OCI-LY3 (cell line): Measurements from ENCODE around the gene UGT3A2.

Source experiments
- EZH2phosphoT487 ChIP-seq: fragments of 200-600 bp; shearing (Covaris generic); IDR thresholded peaks from 2 replicates; pipeline ENCODE4 v1.6.1; 2018; ENCODE audit warnings: antibody characterized with exemption, mixed run types, low read depth
- TF ChIP-seq, protein P1 (sequence below): fragments of 200-600, 300-600 bp; sonication (generic); IDR thresholded peaks from 2 replicates; pipeline ENCODE4 v1.5.1; 2014; ENCODE audit warnings: antibody characterized with exemption, low read length, low read depth

GRCh38 chr5:36054647-36055046, 12.0 kb downstream of the UGT3A2 start:
- TF ChIP-seq, protein P1, sequence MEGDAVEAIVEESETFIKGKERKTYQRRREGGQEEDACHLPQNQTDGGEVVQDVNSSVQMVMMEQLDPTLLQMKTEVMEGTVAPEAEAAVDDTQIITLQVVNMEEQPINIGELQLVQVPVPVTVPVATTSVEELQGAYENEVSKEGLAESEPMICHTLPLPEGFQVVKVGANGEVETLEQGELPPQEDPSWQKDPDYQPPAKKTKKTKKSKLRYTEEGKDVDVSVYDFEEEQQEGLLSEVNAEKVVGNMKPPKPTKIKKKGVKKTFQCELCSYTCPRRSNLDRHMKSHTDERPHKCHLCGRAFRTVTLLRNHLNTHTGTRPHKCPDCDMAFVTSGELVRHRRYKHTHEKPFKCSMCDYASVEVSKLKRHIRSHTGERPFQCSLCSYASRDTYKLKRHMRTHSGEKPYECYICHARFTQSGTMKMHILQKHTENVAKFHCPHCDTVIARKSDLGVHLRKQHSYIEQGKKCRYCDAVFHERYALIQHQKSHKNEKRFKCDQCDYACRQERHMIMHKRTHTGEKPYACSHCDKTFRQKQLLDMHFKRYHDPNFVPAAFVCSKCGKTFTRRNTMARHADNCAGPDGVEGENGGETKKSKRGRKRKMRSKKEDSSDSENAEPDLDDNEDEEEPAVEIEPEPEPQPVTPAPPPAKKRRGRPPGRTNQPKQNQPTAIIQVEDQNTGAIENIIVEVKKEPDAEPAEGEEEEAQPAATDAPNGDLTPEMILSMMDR, result no peak
- TF ChIP-seq EZH2phosphoT487, result no peak
